K562 (cell line): ENCODE data around the gene PHF21A. TPM values are rescaled to one million over a fixed set of nuclear protein-coding genes. Genes with fewer than 3 reads are reported as not detected.
A peak's percentile ranks its signal among the peaks of the same experiment; 100 is the strongest.

Source experiments
- CGGBP1 ChIP-seq: fragments of 250-450 bp; sonication (Bioruptor Pico); IDR thresholded peaks from 2 replicates; pipeline ENCODE4 v1.9.0; 2021; ENCODE audit warnings: mild to moderate bottlenecking
- CREB3L1 ChIP-seq: fragments of 450-650 bp; IDR thresholded peaks from 2 replicates; pipeline ENCODE4 v1.6.1; 2014; ENCODE audit warnings: low read depth, mild to moderate bottlenecking, moderate library complexity, borderline replicate concordance
- E2F4 ChIP-seq: sonication (generic); formaldehyde crosslinking; IDR thresholded peaks from 2 replicates; pipeline ENCODE4 v1.8.0; 2022; ENCODE audit warnings: mild to moderate bottlenecking, low read depth, missing genetic modification reagents
- ETS1 ChIP-seq: conservative IDR thresholded peaks from 2 replicates; pipeline ENCODE4 v1.6.1; 2011; ENCODE audit warnings: low read depth, mild to moderate bottlenecking, low read length; ENCODE audit not compliant: control insufficient read depth
- FOXO4 ChIP-seq: fragments of 450-650 bp; formaldehyde crosslinking; IDR thresholded peaks from 2 replicates; pipeline ENCODE4 v1.4.0; 2020; ENCODE audit warnings: mild to moderate bottlenecking, moderate library complexity
- HINFP ChIP-seq: fragments of 450-650 bp; conservative IDR thresholded peaks from 2 replicates; pipeline ENCODE4 v1.6.1; 2016; ENCODE audit warnings: missing genetic modification characterization, low read depth, mild to moderate bottlenecking, control low read depth, missing compliant biosample characterization
- HLTF ChIP-seq: fragments of 450-650 bp; IDR thresholded peaks from 2 replicates; pipeline ENCODE4 v1.6.1; 2016
- HNRNPH1 ChIP-seq: fragments of 200-400 bp; formaldehyde crosslinking; optimal IDR thresholded peaks from 2 replicates; pipeline ENCODE3; 2017; ENCODE audit warnings: low read depth, mild to moderate bottlenecking, low read length, moderate library complexity
- KDM2B ChIP-seq: fragments of 250-450 bp; sonication (Bioruptor Pico); IDR thresholded peaks from 2 replicates; pipeline ENCODE4 v1.8.0; 2021; ENCODE audit warnings: mild to moderate bottlenecking, moderate library complexity
- MAFG ChIP-seq: fragments of 450-650 bp; conservative IDR thresholded peaks from 2 replicates; pipeline ENCODE4 v1.6.1; 2016; ENCODE audit warnings: missing genetic modification characterization, missing compliant biosample characterization
- NR4A1 ChIP-seq, 2 experiments: fragments of 250-450 bp in 1 of 2; fragments of 450-650 bp in 1 of 2; sonication (Bioruptor Pico) in 1 of 2; IDR thresholded peaks; 2 replicates each; pipeline versions ENCODE4 v1.4.0 to v1.6.1; 2016 to 2020; ENCODE audit warnings: mild to moderate bottlenecking in 2 of 2, missing compliant biosample characterization in 1 of 2, missing genetic modification characterization in 1 of 2, moderate library complexity in 1 of 2
- SIRT6 ChIP-seq: IDR thresholded peaks from one replicate; pipeline ENCODE4 v1.6.1; 2012; ENCODE audit warnings: low read depth, mild to moderate bottlenecking, control low read depth, inconsistent platforms, low read length, moderate library complexity
- SMAD2 ChIP-seq: fragments of 150-350 bp; IDR thresholded peaks from 2 replicates; pipeline ENCODE4 v1.6.1; 2014; ENCODE audit warnings: low read depth, mild to moderate bottlenecking, low read length
- SP2 ChIP-seq: IDR thresholded peaks from 2 replicates; pipeline ENCODE4 v1.6.1; 2011; ENCODE audit warnings: mild to moderate bottlenecking, low read depth, low read length, moderate library complexity; ENCODE audit not compliant: poor library complexity, severe bottlenecking; ENCODE audit errors: extremely low read depth
- TEAD1 ChIP-seq, 2 experiments: fragments of 450-650 bp in 1 of 2; sonication (generic) in 1 of 2; formaldehyde crosslinking; IDR thresholded peaks; 2 replicates each; pipeline versions ENCODE4 v1.4.0 to v1.8.0; 2020 to 2022; ENCODE audit warnings: mild to moderate bottlenecking in 2 of 2, missing genetic modification reagents in 1 of 2
- U2AF2 ChIP-seq: fragments of 200-400 bp; formaldehyde crosslinking; optimal IDR thresholded peaks from 2 replicates; pipeline ENCODE3; 2017; ENCODE audit warnings: low read depth, mild to moderate bottlenecking, low read length
- ZFP1 ChIP-seq: fragments of 450-650 bp; formaldehyde crosslinking; IDR thresholded peaks from 2 replicates; pipeline ENCODE4 v1.4.0; 2020; ENCODE audit warnings: mild to moderate bottlenecking, mixed read lengths
- ZNF174 ChIP-seq: fragments of 250-450 bp; sonication (Bioruptor Pico); IDR thresholded peaks from 2 replicates; pipeline ENCODE4 v1.4.0; 2020; ENCODE audit warnings: mild to moderate bottlenecking
- polyA plus RNA-seq, 8 experiments: library from polyadenylated mRNA; depleted of rRNA in 4 of 8; stranded (reverse) in 5 of 8; unstranded in 3 of 8; fragments of >200 nt; fragmentation: Nextera tagmentation in 2 of 8; fragmentation: Illumina TruSeq in 1 of 8; extraction: Ambion mirVana in 2 of 8; extraction: Trizol in 1 of 8; gene quantifications; 2 replicates each; pipeline versions ENCODE4 v1.2.1 to v1.2.3, GENCODE V29; 2011 to 2014; ENCODE audit warnings: inconsistent platforms in 1 of 8, missing spikeins in 1 of 8
- total RNA-seq, 7 experiments: library from RNA; depleted of rRNA in 6 of 7; stranded (reverse); fragments of >200 nt in 6 of 7; fragmentation: Illumina TruSeq in 2 of 7; extraction: Trizol in 2 of 7; gene quantifications; 2 replicates each; pipeline versions ENCODE4 v1.2.1 to v1.2.3, GENCODE V29; 2011 to 2021; ENCODE audit warnings: low replicate concordance in 1 of 7

The PHF21A gene
- total and polyA plus RNA-seq, 9 of the 15 experiments (the other 6 are each of a cell fraction or from before 2014, with no cell fraction given): 1.5 to 32.4 (median 10.7) TPM

GRCh38 chr11:45995342-45995734 lies 125.9 kb downstream of the PHF21A start (continued):
- no peak for TF ChIP-seq FOXO4 (CRISPR knock-in tag)
- no peak for TF ChIP-seq HLTF
- TF ChIP-seq NR4A1 (CRISPR knock-in tag; IDR thresholded peaks at IDR 0.05): no peak
- TF ChIP-seq NR4A1 (tag; IDR thresholded peaks at IDR 0.05): no peak
- no peak for TF ChIP-seq SIRT6
- no peak for TF ChIP-seq ZFP1 (CRISPR knock-in tag)
- TF ChIP-seq MAFG: no peak
- TF ChIP-seq U2AF2: no peak
- no peak for TF ChIP-seq KDM2B (CRISPR knock-in tag)
- TF ChIP-seq CREB3L1: no peak
- TF ChIP-seq ZNF174 (CRISPR knock-in tag): no peak
- TF ChIP-seq SP2: no peak
- TF ChIP-seq TEAD1 (CRISPR knock-in tag; IDR thresholded peaks at IDR 0.05): peak in 1 of 2 experiments; percentile 68; a peak in 1 of 4 replicates
- TF ChIP-seq CGGBP1 (CRISPR knock-in tag): no peak
- TF ChIP-seq HINFP (tag): no peak
- no peak for TF ChIP-seq SMAD2
- no peak for TF ChIP-seq HNRNPH1
- no peak for TF ChIP-seq ETS1
- TF ChIP-seq E2F4 (CRISPR knock-in tag): no peak
